Smooth muscle cell (in vitro differentiated cells): ENCODE measurements around the gene GGT1. TPM values are rescaled to one million over a fixed set of nuclear protein-coding genes. Genes with fewer than 3 reads are reported as not detected.

Experiments used
- DNase-seq: peaks from one replicate; lab custom pipeline; 2025; ENCODE audit not compliant: unreplicated experiment; lab: John Stamatoyannopoulos, UW
- H2AFZ ChIP-seq: fragments of 200-600 bp; sonication (generic); 2 replicates; pipeline ENCODE4 v1.6.0; 2016; ENCODE audit warnings: antibody characterized with exemption, low read depth, mild to moderate bottlenecking
- H3F3A ChIP-seq: fragments of 200-600 bp; sonication (generic); 2 replicates; pipeline ENCODE4 v1.6.0; 2017; ENCODE audit warnings: antibody characterized with exemption, low read depth
- H3K27ac ChIP-seq: fragments of 200-600 bp; sonication (generic); 2 replicates; pipeline ENCODE4 v1.5.1; 2016; ENCODE audit warnings: low read depth, mild to moderate bottlenecking
- H3K27me3 ChIP-seq: fragments of 200-600 bp; sonication (generic); 2 replicates; pipeline ENCODE4 v1.6.1; 2016; ENCODE audit warnings: low read depth, mild to moderate bottlenecking
- H3K36me3 ChIP-seq: fragments of 200-600 bp; sonication (generic); 2 replicates; pipeline ENCODE4 v1.5.1; 2016; ENCODE audit warnings: low read depth
- H3K4me1 ChIP-seq: fragments of 200-600 bp; sonication (generic); 2 replicates; pipeline ENCODE4 v1.5.1; 2016; ENCODE audit warnings: low read depth
- H3K4me2 ChIP-seq: fragments of 200-600 bp; sonication (generic); 2 replicates; pipeline ENCODE4 v1.6.0; 2016; ENCODE audit warnings: mild to moderate bottlenecking
- H3K4me3 ChIP-seq: fragments of 200-600 bp; sonication (generic); 2 replicates; pipeline ENCODE4 v1.5.1; 2016; ENCODE audit warnings: mild to moderate bottlenecking
- H3K79me2 ChIP-seq: fragments of 200-600 bp; sonication (generic); 2 replicates; pipeline ENCODE4 v1.6.0; 2016; ENCODE audit warnings: low read depth, mild to moderate bottlenecking
- H3K9ac ChIP-seq: fragments of 200-600 bp; sonication (generic); 2 replicates; pipeline ENCODE4 v1.6.0; 2016; ENCODE audit warnings: low read depth
- H3K9me3 ChIP-seq: fragments of 200-600 bp; sonication (generic); replicated peaks from 2 replicates; pipeline ENCODE4 v1.5.1; 2016; ENCODE audit warnings: low read depth
- H4K20me1 ChIP-seq: fragments of 200-600 bp; sonication (generic); 2 replicates; pipeline ENCODE4 v1.6.0; 2016; ENCODE audit warnings: low read depth
- WGBS: methylation state at CpG from one replicate; pipeline ENCODE4 v1.1.7; 2016; ENCODE audit warnings: low lambda C conversion rate; 5-methylcytosine and 5-hydroxymethylcytosine counted together
- polyA plus RNA-seq: library from polyadenylated mRNA; unstranded; fragments of >200 nt; fragmentation: Nextera tagmentation; extraction: Ambion mirVana; gene quantifications from 2 replicates; pipeline ENCODE4 v1.2.1, GENCODE V29; 2016
- total RNA-seq: library from RNA; depleted of rRNA; stranded (reverse); fragments of >200 nt; gene quantifications from 2 replicates; pipeline ENCODE4 v1.2.3, GENCODE V29; 2014
- TF ChIP-seq, protein P1 (sequence below): fragments of 200-600 bp; sonication (generic); IDR thresholded peaks from 2 replicates; pipeline ENCODE4 v1.5.1; 2017; ENCODE audit warnings: borderline replicate concordance, mild to moderate bottlenecking, antibody characterized with exemption; ENCODE audit not compliant: insufficient read depth, poor library complexity, severe bottlenecking

The GGT1 gene
- total and polyA plus RNA-seq, 2 experiments from 2014 or later, result 28.4 to 55.5 TPM

DNA sequence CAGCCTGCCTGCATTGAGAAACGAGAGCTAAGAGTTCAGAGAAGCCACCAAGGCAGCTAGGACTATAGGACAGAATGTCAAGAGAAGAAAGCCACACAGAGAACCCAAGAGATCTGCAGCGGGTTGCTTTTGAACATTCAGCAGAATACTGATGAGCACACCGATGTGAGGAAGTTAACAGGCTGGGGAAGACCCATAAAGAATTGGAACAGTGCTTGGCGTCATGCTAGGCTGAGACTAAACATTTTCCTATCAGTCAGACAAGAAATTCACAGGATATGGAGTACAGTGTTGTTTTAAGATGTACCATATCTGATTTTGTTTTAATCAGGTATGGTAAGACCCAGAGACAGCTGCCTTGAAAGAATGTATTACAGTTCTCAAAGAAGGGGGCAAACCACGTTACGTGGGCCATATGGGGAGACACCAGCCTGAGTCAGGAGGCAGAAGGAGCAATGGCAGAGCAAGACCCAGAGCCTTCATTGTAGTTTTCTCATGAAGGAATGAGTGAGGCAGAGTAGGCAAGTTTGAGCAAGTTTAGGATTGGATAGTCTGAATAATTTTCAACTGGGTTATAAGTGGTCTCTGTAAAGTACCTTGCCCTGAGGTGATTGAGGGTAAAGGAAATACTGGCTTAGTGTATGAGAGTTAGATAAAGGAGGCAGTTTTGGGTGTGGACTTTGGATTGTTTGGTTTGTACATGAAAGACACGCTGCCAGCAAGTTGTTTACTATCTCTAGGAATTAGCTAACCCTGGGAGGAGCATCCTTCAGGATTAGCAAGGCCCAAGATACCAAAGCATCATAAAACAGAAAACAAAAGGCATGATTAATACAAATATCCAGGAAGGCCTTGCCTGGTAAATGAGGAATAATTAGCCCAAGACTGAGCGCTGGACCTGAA lies 24.4 kb upstream of the GGT1 start:
- DNase-seq, result no peak
- H3K4me2 ChIP-seq, result peak overlapping the region; percentile 47
- H3K4me3 ChIP-seq, result no peak overlapping the region
- H3K4me1 ChIP-seq, result no peaks in the 10 kb centered on the region
- peak overlapping the region; percentile 87 for H3K27ac ChIP-seq
- H3F3A ChIP-seq, result peaks cover 28% of the 10 kb centered on the region
- WGBS, result 43% methylated on average over 8 of the region's 8 CpGs
- no peaks in the 10 kb centered on the region for H3K9me3 ChIP-seq
- no peak overlapping the region for H3K9ac ChIP-seq
- TF ChIP-seq, protein P1, sequence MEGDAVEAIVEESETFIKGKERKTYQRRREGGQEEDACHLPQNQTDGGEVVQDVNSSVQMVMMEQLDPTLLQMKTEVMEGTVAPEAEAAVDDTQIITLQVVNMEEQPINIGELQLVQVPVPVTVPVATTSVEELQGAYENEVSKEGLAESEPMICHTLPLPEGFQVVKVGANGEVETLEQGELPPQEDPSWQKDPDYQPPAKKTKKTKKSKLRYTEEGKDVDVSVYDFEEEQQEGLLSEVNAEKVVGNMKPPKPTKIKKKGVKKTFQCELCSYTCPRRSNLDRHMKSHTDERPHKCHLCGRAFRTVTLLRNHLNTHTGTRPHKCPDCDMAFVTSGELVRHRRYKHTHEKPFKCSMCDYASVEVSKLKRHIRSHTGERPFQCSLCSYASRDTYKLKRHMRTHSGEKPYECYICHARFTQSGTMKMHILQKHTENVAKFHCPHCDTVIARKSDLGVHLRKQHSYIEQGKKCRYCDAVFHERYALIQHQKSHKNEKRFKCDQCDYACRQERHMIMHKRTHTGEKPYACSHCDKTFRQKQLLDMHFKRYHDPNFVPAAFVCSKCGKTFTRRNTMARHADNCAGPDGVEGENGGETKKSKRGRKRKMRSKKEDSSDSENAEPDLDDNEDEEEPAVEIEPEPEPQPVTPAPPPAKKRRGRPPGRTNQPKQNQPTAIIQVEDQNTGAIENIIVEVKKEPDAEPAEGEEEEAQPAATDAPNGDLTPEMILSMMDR, result no peak
- no peaks in the 10 kb centered on the region for H3K79me2 ChIP-seq
- H4K20me1 ChIP-seq, result no peaks in the 10 kb centered on the region
- H3K27me3 ChIP-seq, result no peaks in the 10 kb centered on the region
- H3K36me3 ChIP-seq, result peaks cover 7% of the 10 kb centered on the region
- no peak overlapping the region for H2AFZ ChIP-seq

DNA sequence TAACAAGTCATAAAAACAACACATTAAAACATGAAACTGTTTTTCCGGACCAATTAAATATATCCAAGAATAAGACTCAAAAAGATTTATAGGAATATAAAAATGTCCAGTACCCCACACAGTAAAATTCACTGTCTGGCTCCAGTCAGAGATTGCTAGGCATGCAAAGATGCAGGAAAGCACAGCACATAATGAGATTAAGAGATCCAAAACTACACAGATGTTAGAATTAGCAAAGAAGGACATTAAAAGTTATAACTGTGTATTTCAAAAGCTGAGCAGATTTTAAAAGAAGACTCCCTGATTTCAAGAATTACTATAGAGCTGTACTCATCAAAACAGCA lies 23.8 kb upstream of the GGT1 start:
- Histone ChIP-seq H3K9ac (peak overlapping the region; percentile 17), H3K27ac (peak overlapping the region; percentile 87), H3K4me3 (no peak overlapping the region), H3K27me3 (no peaks in the 10 kb centered on the region), H3K9me3 (no peaks in the 10 kb centered on the region), H3K4me1 (no peaks in the 10 kb centered on the region), H3K4me2 (peak overlapping the region; percentile 47), H3F3A (peaks cover 28% of the 10 kb centered on the region), H4K20me1 (no peaks in the 10 kb centered on the region), H3K36me3 (peaks cover 3% of the 10 kb centered on the region), H3K79me2 (no peaks in the 10 kb centered on the region), H2AFZ (no peak overlapping the region)
- TF ChIP-seq, protein P1, result no peak
- 67% methylated on average over 1 of the region's 1 CpG for WGBS
- no peak for DNase-seq

DNA sequence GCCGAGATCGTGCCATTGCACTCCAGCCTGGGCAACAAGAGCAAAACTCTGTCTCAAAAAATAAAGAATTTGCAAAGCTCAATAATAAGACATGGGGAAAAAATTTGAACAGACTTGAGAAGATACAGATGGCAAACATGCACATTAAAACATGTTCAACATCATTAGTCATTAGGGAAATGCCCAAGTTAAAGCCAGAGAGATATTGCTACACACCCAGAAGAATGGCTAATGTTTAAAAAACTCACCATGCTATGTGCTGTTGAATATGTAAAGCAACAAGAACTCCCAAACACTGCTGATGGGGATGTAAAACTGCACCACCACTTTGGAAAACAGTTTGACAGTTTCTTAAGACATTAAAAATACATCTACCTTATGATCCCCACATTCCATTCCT lies 22.7 kb upstream of the GGT1 start:
- H3K9ac ChIP-seq, result peak overlapping the region; percentile 17
- no peaks in the 10 kb centered on the region for H4K20me1 ChIP-seq
- peak overlapping the region; percentile 87 for H3K27ac ChIP-seq
- no peak overlapping the region for H3K4me3 ChIP-seq
- H3K36me3 ChIP-seq, result no peaks in the 10 kb centered on the region
- H3K4me2 ChIP-seq, result peak overlapping the region; percentile 47
- no peaks in the 10 kb centered on the region for H3K27me3 ChIP-seq
- no peak overlapping the region for H2AFZ ChIP-seq
- no peaks in the 10 kb centered on the region for H3K4me1 ChIP-seq
- no peak for DNase-seq
- no peaks in the 10 kb centered on the region for H3K9me3 ChIP-seq
- no peaks in the 10 kb centered on the region for H3K79me2 ChIP-seq
- H3F3A ChIP-seq, result peaks cover 28% of the 10 kb centered on the region
- 83% methylated on average over 2 of the region's 2 CpGs for WGBS
- TF ChIP-seq, protein P1, result no peak
